GM21825 (cell line): ENCODE measurements around the gene NARS2.

Experiments
- ATAC-seq: cut with Tn5 transposase; IDR thresholded peaks from one replicate; pipeline ENCODE4 v1.9.1; 2021; ENCODE audit warnings: mild to moderate bottlenecking, moderate library complexity; ENCODE audit not compliant: unreplicated experiment

Gene NARS2

GRCh38 chr11:78418584-78419211 lies 156.0 kb downstream of the NARS2 start:
- no peak for ATAC-seq

GRCh38 chr11:78417888-78418583 lies 156.6 kb downstream of the NARS2 start:
- peak; percentile 56 for ATAC-seq

GRCh38 chr11:78417175-78417887 lies 157.3 kb downstream of the NARS2 start, which contains the start of gene GAB2:
Gene GAB2, minus strand, starts transcription at chr11:78417820. Its CDS starts 100 bp downstream, at chr11:78417720.
- ATAC-seq = no peak

- ATAC-seq = peak; percentile 54
Observed at GRCh38 chr11:78416285-78417174, 158.1 kb downstream of the NARS2 start.

- ATAC-seq = no peak
Observed at GRCh38 chr11:78415338-78415737, 159.3 kb downstream of the NARS2 start.

GRCh38 chr11:78414321-78415051 lies 160.2 kb downstream of the NARS2 start:
- ATAC-seq = no peak

- no peak for ATAC-seq
Observed at GRCh38 chr11:78408619-78409018, 166.0 kb downstream of the NARS2 start.

GRCh38 chr11:78406568-78407196 lies 168.0 kb downstream of the NARS2 start:
- no peak for ATAC-seq

- ATAC-seq = no peak
Observed at GRCh38 chr11:78405805-78406204, 168.9 kb downstream of the NARS2 start.

GRCh38 chr11:78403781-78404180 lies 170.9 kb downstream of the NARS2 start:
- ATAC-seq = no peak

- no peak for ATAC-seq
Observed at GRCh38 chr11:78402847-78403246, 171.8 kb downstream of the NARS2 start.

- ATAC-seq = no peak
Observed at GRCh38 chr11:78400702-78401101, 174.0 kb downstream of the NARS2 start.

GRCh38 chr11:78400116-78400515 lies 174.5 kb downstream of the NARS2 start:
- no peak for ATAC-seq

- no peak for ATAC-seq
Observed at GRCh38 chr11:78399136-78399535, 175.5 kb downstream of the NARS2 start.

- no peak for ATAC-seq
Observed at GRCh38 chr11:78398715-78399114, 175.9 kb downstream of the NARS2 start.

- peak; percentile 92 for ATAC-seq
Observed at GRCh38 chr11:78397398-78397797, 177.3 kb downstream of the NARS2 start.

GRCh38 chr11:78395597-78395996 lies 179.1 kb downstream of the NARS2 start:
- ATAC-seq = no peak

- no peak for ATAC-seq
Observed at GRCh38 chr11:78392854-78393253, 181.8 kb downstream of the NARS2 start.

GRCh38 chr11:78391424-78391823 lies 183.2 kb downstream of the NARS2 start:
- ATAC-seq = no peak

- ATAC-seq = no peak
Observed at GRCh38 chr11:78390809-78391208, 183.9 kb downstream of the NARS2 start.
